Neural crest cell (in vitro differentiated cells): ENCODE measurements around the gene WNT3A. TPM values are rescaled to one million over a fixed set of nuclear protein-coding genes. Genes with fewer than 3 reads are reported as not detected.

ENCODE experiments used
- DNase-seq: peaks from one replicate; pipeline ENCODE4 v3.0.0; 2021; ENCODE audit warnings: low read depth, mixed read lengths, low spot score
- H3K27ac Mint-ChIP-seq: one replicate; pipeline ENCODE4 v1.8.0; 2021; ENCODE audit warnings: mild to moderate bottlenecking, mixed read lengths; ENCODE audit not compliant: unreplicated experiment
- H3K27me3 Mint-ChIP-seq: 2 replicates; pipeline ENCODE4 v1.8.0; 2021; ENCODE audit warnings: low read depth, mild to moderate bottlenecking, mixed read lengths
- H3K36me3 Mint-ChIP-seq: 2 replicates; pipeline ENCODE4 v1.8.0; 2021; ENCODE audit warnings: low read depth, mild to moderate bottlenecking, mixed read lengths
- H3K4me1 Mint-ChIP-seq: 2 replicates; pipeline ENCODE4 v1.8.0; 2021; ENCODE audit warnings: mixed read lengths
- H3K4me3 Mint-ChIP-seq: one replicate; pipeline ENCODE4 v1.8.0; 2021; ENCODE audit warnings: mild to moderate bottlenecking, mixed read lengths
- H3K9me3 Mint-ChIP-seq: 2 replicates; pipeline ENCODE4 v1.8.0; 2021; ENCODE audit warnings: mixed read lengths
- CTCF ChIP-seq: fragments of 200-600 bp; sonication (generic); conservative IDR thresholded peaks from 2 replicates; pipeline ENCODE4 v1.5.0; 2021; ENCODE audit warnings: antibody characterized with exemption, mild to moderate bottlenecking
- total RNA-seq: library from RNA; stranded (reverse); gene quantifications from 2 replicates; pipeline ENCODE4 v1.2.1, GENCODE V29; 2021

WNT3A gene
- total RNA-seq, 1 donor from 2014 or later, result not detected

DNA sequence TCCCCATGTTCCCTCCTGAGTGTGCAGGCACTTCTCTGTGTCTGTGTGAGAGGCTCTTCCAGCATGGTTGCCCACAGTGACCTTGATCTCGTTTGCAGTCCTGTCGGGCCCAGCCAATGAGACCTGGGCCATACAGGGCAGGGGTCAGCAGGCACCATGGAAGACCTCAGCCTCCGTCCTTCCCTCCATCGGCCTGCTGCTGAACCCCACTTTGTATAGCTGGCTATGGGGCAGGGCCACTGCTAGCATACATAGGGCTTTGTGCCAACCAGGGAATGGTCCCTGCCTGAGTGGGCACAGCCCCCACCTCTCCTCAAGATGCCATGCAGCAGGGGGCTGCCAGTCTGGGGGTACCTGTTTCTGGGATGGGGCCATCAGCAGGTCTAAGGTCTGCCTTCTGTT is 92.5 kb downstream of the WNT3A start:
- H3K9me3 Mint-ChIP-seq, result peaks cover 11% of the 10 kb centered on the region
- no peak for DNase-seq
- H3K4me3 Mint-ChIP-seq, result peak overlapping the region; percentile 47
- H3K36me3 Mint-ChIP-seq, result peaks cover 32% of the 10 kb centered on the region
- H3K27ac Mint-ChIP-seq, result no peak overlapping the region
- H3K27me3 Mint-ChIP-seq, result peaks cover 4% of the 10 kb centered on the region
- no peak for TF ChIP-seq CTCF
- peaks cover 17% of the 10 kb centered on the region for H3K4me1 Mint-ChIP-seq

DNA sequence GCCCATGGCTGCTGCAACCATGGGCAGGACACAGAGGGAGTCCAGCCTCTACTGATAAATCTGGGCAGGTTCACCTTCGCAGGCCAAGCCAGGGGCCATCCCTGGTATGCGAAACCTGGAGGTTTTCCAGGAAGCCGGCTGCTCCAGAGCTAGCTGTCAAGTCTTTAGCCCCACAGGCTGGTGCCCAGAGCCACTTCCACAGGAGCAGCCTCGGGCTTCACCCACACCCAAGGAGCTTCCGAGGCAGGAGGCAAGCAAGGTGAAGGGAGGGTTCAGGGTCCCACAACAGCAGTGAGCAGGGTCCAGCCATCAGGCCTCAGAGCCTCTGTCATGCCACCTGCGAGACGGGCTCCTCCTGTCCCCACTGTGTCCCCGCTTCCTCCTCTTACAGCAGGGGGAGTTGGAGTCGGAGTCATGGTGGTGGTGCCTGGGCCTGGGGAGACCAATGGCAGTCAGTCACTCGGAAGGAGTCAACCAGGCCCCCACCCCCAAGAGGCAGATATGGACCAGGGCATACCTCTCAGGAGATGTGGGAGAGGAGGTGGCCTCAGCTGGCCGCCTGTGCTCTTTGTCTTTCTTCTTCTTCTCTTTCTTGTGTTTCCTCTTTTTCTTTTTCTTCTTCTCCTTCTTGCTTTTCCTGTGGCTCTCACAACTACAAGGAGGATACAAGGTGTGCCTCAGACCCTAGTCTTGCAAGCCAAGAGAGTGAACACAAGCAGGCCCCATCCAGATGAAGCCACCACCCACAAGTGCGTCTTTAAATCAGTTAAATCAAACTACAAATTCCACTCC is 94.2 kb downstream of the WNT3A start:
- peaks cover 15% of the 10 kb centered on the region for H3K36me3 Mint-ChIP-seq
- H3K27ac Mint-ChIP-seq, result no peak overlapping the region
- no peaks in the 10 kb centered on the region for H3K9me3 Mint-ChIP-seq
- H3K4me1 Mint-ChIP-seq, result peaks cover 21% of the 10 kb centered on the region
- H3K4me3 Mint-ChIP-seq, result peak overlapping the region; percentile 85
- H3K27me3 Mint-ChIP-seq, result peaks cover 4% of the 10 kb centered on the region
- TF ChIP-seq CTCF, result no peak
- no peak for DNase-seq

DNA sequence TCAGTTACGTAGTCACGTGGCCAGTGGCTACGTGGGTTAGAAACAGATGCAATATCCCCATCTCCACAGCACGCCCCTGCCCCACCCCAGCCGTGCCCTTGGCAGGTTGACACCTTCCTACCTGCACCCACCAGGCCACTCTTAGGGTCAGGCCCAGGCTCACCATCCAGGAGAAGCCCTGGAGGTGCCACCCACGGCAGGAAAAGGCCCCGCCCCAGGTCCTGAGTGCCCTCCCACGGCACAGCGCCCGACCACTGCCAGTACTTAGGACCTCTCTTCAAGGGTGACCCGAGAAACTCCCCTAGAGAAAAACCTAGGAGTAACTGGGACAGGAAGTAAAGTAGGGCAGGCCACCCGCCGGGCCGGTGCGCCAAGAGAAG is 94.8 kb downstream of the WNT3A start:
- TF ChIP-seq CTCF, result no peak
- Mint-ChIP-seq H3K4me1 (peaks cover 21% of the 10 kb centered on the region), H3K36me3 (peaks cover 11% of the 10 kb centered on the region), H3K9me3 (no peaks in the 10 kb centered on the region), H3K4me3 (peak overlapping the region; percentile 85), H3K27ac (no peak overlapping the region), H3K27me3 (peaks cover 4% of the 10 kb centered on the region)
- DNase-seq, result no peak

GRCh38 chr1:228101994-228102790 is 95.4 kb downstream of the WNT3A start:
- Mint-ChIP-seq H3K27me3 (peaks cover 4% of the 10 kb centered on the region), H3K4me1 (peaks cover 21% of the 10 kb centered on the region), H3K36me3 (peaks cover 10% of the 10 kb centered on the region), H3K27ac (no peak overlapping the region), H3K4me3 (peak overlapping the region; percentile 85), H3K9me3 (no peaks in the 10 kb centered on the region)
- peak; percentile 49 for TF ChIP-seq CTCF
- peak; percentile 45 for DNase-seq

DNA sequence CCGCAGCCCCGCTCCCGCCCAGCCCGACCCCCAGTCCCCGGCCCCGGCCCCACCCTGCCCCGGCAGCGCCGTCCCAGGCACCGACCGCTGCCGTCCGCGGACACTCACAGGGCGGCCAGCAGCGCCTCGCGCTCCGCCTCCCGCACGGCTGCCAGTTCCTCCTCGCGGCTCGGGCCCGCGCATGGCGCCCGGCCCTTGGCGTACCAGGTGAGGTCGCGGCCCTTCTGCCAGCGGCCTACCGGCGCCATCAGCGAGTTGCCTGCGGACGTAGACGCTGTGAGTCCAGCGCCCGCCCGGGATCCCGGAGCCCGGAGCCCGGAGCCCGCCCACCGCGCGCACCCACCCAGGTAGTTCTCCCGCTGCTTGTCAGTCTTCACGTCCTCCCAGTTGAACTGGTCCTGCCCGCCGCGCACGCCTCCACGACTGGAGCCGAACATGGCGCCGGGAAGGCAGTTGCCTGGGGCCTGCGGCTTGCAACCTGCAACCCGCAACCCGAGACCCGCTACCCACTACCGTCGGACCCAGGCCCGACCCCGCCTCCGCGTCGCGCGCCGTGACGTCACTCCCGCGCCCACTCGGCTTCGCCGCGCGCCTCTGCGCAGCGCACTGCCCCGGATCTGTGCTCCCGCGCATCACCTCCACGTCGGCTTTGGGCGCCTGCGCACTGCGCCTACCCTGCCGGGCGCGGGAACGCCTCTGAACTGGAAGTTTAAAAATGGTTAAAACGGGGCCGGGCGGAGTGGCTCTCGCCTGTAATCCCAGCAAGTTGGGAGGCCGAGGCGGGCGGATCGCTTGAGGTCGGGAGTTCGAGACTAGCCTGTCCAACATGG is 96.2 kb downstream of the WNT3A start, which contains the start of gene C1orf35:
C1orf35 (minus strand) TSS at position 535 of the 830 bp plus-strand sequence; CDS start at position 437, 98 bp downstream.
- Mint-ChIP-seq H3K4me3 (peak within 1 kb of the TSS; percentile 93), H3K27ac (peak within 1 kb of the TSS; percentile 97), H3K27me3 (peaks cover 4% of the 10 kb centered on the region), H3K9me3 (no peaks in the 10 kb centered on the region), H3K36me3 (peaks cover 10% of the 10 kb centered on the region), H3K4me1 (peaks cover 22% of the 10 kb centered on the region)
- peak; percentile 94 for DNase-seq
- no peak for TF ChIP-seq CTCF
